Measurements from ENCODE around the gene UBC.
A peak's percentile ranks its signal among the peaks of the same experiment; 100 is the strongest.

UBC gene

DNA sequence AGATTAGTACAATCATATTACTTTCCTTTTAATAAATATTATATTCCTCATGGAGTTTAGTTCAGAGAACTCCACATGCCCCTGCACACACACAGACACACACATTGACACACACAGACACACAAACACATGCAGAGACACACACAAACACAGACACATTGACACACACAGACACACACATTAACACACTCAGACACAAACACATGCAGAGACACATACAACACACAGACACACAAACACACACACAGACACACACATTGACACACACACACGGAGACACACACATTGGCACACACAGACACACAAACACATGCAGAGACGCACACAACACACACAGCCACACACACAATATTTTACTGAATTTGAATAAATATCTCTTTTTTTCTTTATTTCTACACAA, 38.3 kb downstream of the UBC start:
- no peak overlapping the region for H4K8ac ChIP-seq (ENCODE audit: low read depth, low read length)
- H4K91ac ChIP-seq (ENCODE audit: low read depth, low read length, poor library complexity): no peak overlapping the region
- no peaks in the 10 kb centered on the region for H3K9me3 ChIP-seq (replicated peaks in 1 of 2; ENCODE audit: control insufficient read depth in 2 of 2, insufficient read depth in 1 of 2, low read depth in 1 of 2, low read length in 2 of 2)
- no peak overlapping the region for H2AK5ac ChIP-seq (ENCODE audit: low read depth, low read length)
- H2BK12ac ChIP-seq (ENCODE audit: low read length): no peak overlapping the region
- H3K4me2 ChIP-seq (ENCODE audit: insufficient read depth, low read length, poor library complexity, severe bottlenecking): no peak overlapping the region
- no peak overlapping the region for H2BK5ac ChIP-seq (ENCODE audit: low read length)
- no peak overlapping the region for H3K23ac ChIP-seq (ENCODE audit: low read depth, low read length, poor library complexity)
- no peak overlapping the region for H3K9ac ChIP-seq (ENCODE audit: low read depth, low read length, poor library complexity)
- H2AFZ ChIP-seq (ENCODE audit: low read length): no peak overlapping the region
- H3K79me1 ChIP-seq (ENCODE audit: low read depth, low read length): no peaks in the 10 kb centered on the region
- H3K4ac ChIP-seq (ENCODE audit: low read length): no peak overlapping the region
- H3K27me3 ChIP-seq (ENCODE audit: control insufficient read depth in 3 of 3, insufficient read depth in 3 of 3, low read depth in 1 of 3, low read length in 3 of 3): peaks cover 0 to 2% (median 0%) of the 10 kb centered on the region in 3 experiments
- H2BK15ac ChIP-seq (ENCODE audit: low read length): no peak overlapping the region
- DNase-seq (ENCODE audit: low spot score): no peak
- no CpG with 5 or more reads among the region's 2 CpGs for WGBS, 2 donors (ENCODE audit: extremely low coverage in 2 of 2, insufficient read length in 2 of 2, insufficient replicate concordance in 1 of 2)
- H3K36me3 ChIP-seq (replicated peaks in 1 of 2; ENCODE audit: control insufficient read depth in 2 of 2, insufficient read depth in 2 of 2, low read length in 2 of 2): no peaks in the 10 kb centered on the region
- H3K14ac ChIP-seq (ENCODE audit: low read length): no peak overlapping the region
- no peak overlapping the region for H3K27ac ChIP-seq (replicated peaks; ENCODE audit: low read length)
- H3K18ac ChIP-seq (ENCODE audit: low read length): no peak overlapping the region
- H2BK120ac ChIP-seq (ENCODE audit: low read depth, low read length): no peak overlapping the region
- peaks cover 9 to 19% of the 10 kb centered on the region in 2 donors for H3K4me1 ChIP-seq (ENCODE audit: control insufficient read depth in 2 of 2, insufficient read depth in 1 of 2, low read depth in 1 of 2, low read length in 2 of 2)
- peak overlapping the region in 1 of 2 donors; percentile 74 for H3K4me3 ChIP-seq (ENCODE audit: low read length in 2 of 2)

GRCh38 chr12:124875803-124876132, 38.7 kb downstream of the UBC start:
- H3K9ac ChIP-seq (ENCODE audit: low read depth, low read length, poor library complexity): no peak overlapping the region
- no peak overlapping the region for H3K14ac ChIP-seq (ENCODE audit: low read length)
- no peaks in the 10 kb centered on the region for H3K79me1 ChIP-seq (ENCODE audit: low read depth, low read length)
- H3K23ac ChIP-seq (ENCODE audit: low read depth, low read length, poor library complexity): no peak overlapping the region
- H2BK5ac ChIP-seq (ENCODE audit: low read length): no peak overlapping the region
- peak overlapping the region; percentile 87 for H2AFZ ChIP-seq (ENCODE audit: low read length)
- DNase-seq (ENCODE audit: low spot score): no peak
- H3K9me3 ChIP-seq (replicated peaks in 1 of 2; ENCODE audit: control insufficient read depth in 2 of 2, insufficient read depth in 1 of 2, low read depth in 1 of 2, low read length in 2 of 2): no peaks in the 10 kb centered on the region
- H2BK15ac ChIP-seq (ENCODE audit: low read length): no peak overlapping the region
- H2BK120ac ChIP-seq (ENCODE audit: low read depth, low read length): no peak overlapping the region
- H3K27ac ChIP-seq (replicated peaks; ENCODE audit: low read length): no peak overlapping the region
- no peak overlapping the region for H2AK5ac ChIP-seq (ENCODE audit: low read depth, low read length)
- no peak overlapping the region for H3K18ac ChIP-seq (ENCODE audit: low read length)
- H3K4me3 ChIP-seq (ENCODE audit: low read length in 2 of 2): no peak overlapping the region
- no peak overlapping the region for H4K91ac ChIP-seq (ENCODE audit: low read depth, low read length, poor library complexity)
- H3K27me3 ChIP-seq (ENCODE audit: control insufficient read depth in 3 of 3, insufficient read depth in 3 of 3, low read depth in 1 of 3, low read length in 3 of 3): peaks cover 0 to 2% (median 0%) of the 10 kb centered on the region in 3 experiments
- H3K4ac ChIP-seq (ENCODE audit: low read length): no peak overlapping the region
- H2BK12ac ChIP-seq (ENCODE audit: low read length): no peak overlapping the region
- no peak overlapping the region for H3K4me2 ChIP-seq (ENCODE audit: insufficient read depth, low read length, poor library complexity, severe bottlenecking)
- H3K4me1 ChIP-seq (ENCODE audit: control insufficient read depth in 2 of 2, insufficient read depth in 1 of 2, low read depth in 1 of 2, low read length in 2 of 2): peaks cover 9 to 17% of the 10 kb centered on the region in 2 donors
- no peak overlapping the region for H4K8ac ChIP-seq (ENCODE audit: low read depth, low read length)
- no peaks in the 10 kb centered on the region for H3K36me3 ChIP-seq (replicated peaks in 1 of 2; ENCODE audit: control insufficient read depth in 2 of 2, insufficient read depth in 2 of 2, low read length in 2 of 2)
- no CpG with 5 or more reads among the region's 2 CpGs for WGBS, 2 donors (ENCODE audit: extremely low coverage in 2 of 2, insufficient read length in 2 of 2, insufficient replicate concordance in 1 of 2)

GRCh38 chr12:124874988-124875802, 39.3 kb downstream of the UBC start:
- H3K4me2 ChIP-seq (ENCODE audit: insufficient read depth, low read length, poor library complexity, severe bottlenecking): no peak overlapping the region
- no CpG with 5 or more reads among the region's 14 CpGs for WGBS, 2 donors (ENCODE audit: extremely low coverage in 2 of 2, insufficient read length in 2 of 2, insufficient replicate concordance in 1 of 2)

GRCh38 chr12:124874188-124874587, 40.3 kb downstream of the UBC start:
- H2AFZ ChIP-seq (ENCODE audit: low read length): no peak overlapping the region
- WGBS, 2 donors (ENCODE audit: extremely low coverage in 2 of 2, insufficient read length in 2 of 2, insufficient replicate concordance in 1 of 2): no CpG with 5 or more reads among the region's 4 CpGs
- H3K79me1 ChIP-seq (ENCODE audit: low read depth, low read length): no peaks in the 10 kb centered on the region
- H2BK12ac ChIP-seq (ENCODE audit: low read length): no peak overlapping the region
- no peaks in the 10 kb centered on the region for H3K36me3 ChIP-seq (replicated peaks in 1 of 2; ENCODE audit: control insufficient read depth in 2 of 2, insufficient read depth in 2 of 2, low read length in 2 of 2)
- H3K4me2 ChIP-seq (ENCODE audit: insufficient read depth, low read length, poor library complexity, severe bottlenecking): no peak overlapping the region
- H3K27ac ChIP-seq (replicated peaks; ENCODE audit: low read length): no peak overlapping the region
- H3K18ac ChIP-seq (ENCODE audit: low read length): no peak overlapping the region
- H2BK5ac ChIP-seq (ENCODE audit: low read length): no peak overlapping the region
- H3K9me3 ChIP-seq (replicated peaks in 1 of 2; ENCODE audit: control insufficient read depth in 2 of 2, insufficient read depth in 1 of 2, low read depth in 1 of 2, low read length in 2 of 2): no peaks in the 10 kb centered on the region
- H2BK120ac ChIP-seq (ENCODE audit: low read depth, low read length): no peak overlapping the region
- DNase-seq (ENCODE audit: low spot score): no peak
- no peak overlapping the region for H3K4me3 ChIP-seq (ENCODE audit: low read length in 2 of 2)
- no peak overlapping the region for H3K9ac ChIP-seq (ENCODE audit: low read depth, low read length, poor library complexity)
- H4K8ac ChIP-seq (ENCODE audit: low read depth, low read length): no peak overlapping the region
- H2AK5ac ChIP-seq (ENCODE audit: low read depth, low read length): no peak overlapping the region
- H3K27me3 ChIP-seq (ENCODE audit: control insufficient read depth in 3 of 3, insufficient read depth in 3 of 3, low read depth in 1 of 3, low read length in 3 of 3): peaks cover 0 to 2% (median 0%) of the 10 kb centered on the region in 3 experiments
- H2BK15ac ChIP-seq (ENCODE audit: low read length): no peak overlapping the region
- H4K91ac ChIP-seq (ENCODE audit: low read depth, low read length, poor library complexity): no peak overlapping the region
- H3K4ac ChIP-seq (ENCODE audit: low read length): no peak overlapping the region
- no peak overlapping the region for H3K14ac ChIP-seq (ENCODE audit: low read length)
- no peak overlapping the region for H3K23ac ChIP-seq (ENCODE audit: low read depth, low read length, poor library complexity)
- H3K4me1 ChIP-seq (ENCODE audit: control insufficient read depth in 2 of 2, insufficient read depth in 1 of 2, low read depth in 1 of 2, low read length in 2 of 2): peaks cover 11 to 17% of the 10 kb centered on the region in 2 donors

More at GRCh38 chr12:124874988-124875802, 39.3 kb downstream of the UBC start:
- H3K9ac ChIP-seq (ENCODE audit: low read depth, low read length, poor library complexity): no peak overlapping the region
- H3K18ac ChIP-seq (ENCODE audit: low read length): no peak overlapping the region
- H3K14ac ChIP-seq (ENCODE audit: low read length): no peak overlapping the region
- no peaks in the 10 kb centered on the region for H3K36me3 ChIP-seq (replicated peaks in 1 of 2; ENCODE audit: control insufficient read depth in 2 of 2, insufficient read depth in 2 of 2, low read length in 2 of 2)
- no peaks in the 10 kb centered on the region for H3K9me3 ChIP-seq (replicated peaks in 1 of 2; ENCODE audit: control insufficient read depth in 2 of 2, insufficient read depth in 1 of 2, low read depth in 1 of 2, low read length in 2 of 2)
- H2AK5ac ChIP-seq (ENCODE audit: low read depth, low read length): no peak overlapping the region
- H4K8ac ChIP-seq (ENCODE audit: low read depth, low read length): no peak overlapping the region
- H2BK12ac ChIP-seq (ENCODE audit: low read length): no peak overlapping the region
- H3K79me1 ChIP-seq (ENCODE audit: low read depth, low read length): no peaks in the 10 kb centered on the region
- DNase-seq (ENCODE audit: low spot score): no peak
- peak overlapping the region; percentile 39 for H2BK15ac ChIP-seq (ENCODE audit: low read length)
- peak overlapping the region; percentile 87 for H2AFZ ChIP-seq (ENCODE audit: low read length)
- peaks cover 0 to 2% (median 0%) of the 10 kb centered on the region in 3 experiments for H3K27me3 ChIP-seq (ENCODE audit: control insufficient read depth in 3 of 3, insufficient read depth in 3 of 3, low read depth in 1 of 3, low read length in 3 of 3)
- H4K91ac ChIP-seq (ENCODE audit: low read depth, low read length, poor library complexity): no peak overlapping the region
- no peak overlapping the region for H2BK120ac ChIP-seq (ENCODE audit: low read depth, low read length)
- H2BK5ac ChIP-seq (ENCODE audit: low read length): peak overlapping the region; percentile 0
- no peak overlapping the region for H3K23ac ChIP-seq (ENCODE audit: low read depth, low read length, poor library complexity)
- no peak overlapping the region for H3K4me3 ChIP-seq (ENCODE audit: low read length in 2 of 2)
- no peak overlapping the region for H3K27ac ChIP-seq (replicated peaks; ENCODE audit: low read length)
- no peak overlapping the region for H3K4ac ChIP-seq (ENCODE audit: low read length)
- peaks cover 9 to 17% of the 10 kb centered on the region in 2 donors for H3K4me1 ChIP-seq (ENCODE audit: control insufficient read depth in 2 of 2, insufficient read depth in 1 of 2, low read depth in 1 of 2, low read length in 2 of 2)

All from neuronal stem cell (in vitro differentiated cells).